Cardiac septum (tissue), 1 donor: ENCODE results near the gene ELL3. TPM values are rescaled to one million over a fixed set of nuclear protein-coding genes. Genes with fewer than 3 reads are reported as not detected.
A peak's percentile ranks its signal among the peaks of the same experiment; 100 is the strongest.
"Not testable (repeated sequence)": the region's sequence is repeated elsewhere in the genome, so short reads cannot be mapped to it uniquely, and the experiment has no call there.

Experiments used
- DNase-seq: peaks from one replicate; pipeline ENCODE4 v3.0.0-alpha.2; 2020; ENCODE audit warnings: low spot score
- intact Hi-C: fragments of 100-400 bp; cut with DNase I; formaldehyde crosslinking; loops from one replicate; pipeline ENCODE4 v1.14.0; 2022
- total RNA-seq: library from RNA; stranded (reverse); fragmentation: NEBNext Ultra II Directional; extraction: Animal tissue kit (Norgen Biotek cat#: 25700); gene quantifications from one replicate; pipeline ENCODE4 v1.2.1, GENCODE V29; 2021
- donor health status: DM: no; HTN: no; CAD: no.

ELL3 gene
- total RNA-seq, 1 donor from 2014 or later, result 2.2 TPM

DNA sequence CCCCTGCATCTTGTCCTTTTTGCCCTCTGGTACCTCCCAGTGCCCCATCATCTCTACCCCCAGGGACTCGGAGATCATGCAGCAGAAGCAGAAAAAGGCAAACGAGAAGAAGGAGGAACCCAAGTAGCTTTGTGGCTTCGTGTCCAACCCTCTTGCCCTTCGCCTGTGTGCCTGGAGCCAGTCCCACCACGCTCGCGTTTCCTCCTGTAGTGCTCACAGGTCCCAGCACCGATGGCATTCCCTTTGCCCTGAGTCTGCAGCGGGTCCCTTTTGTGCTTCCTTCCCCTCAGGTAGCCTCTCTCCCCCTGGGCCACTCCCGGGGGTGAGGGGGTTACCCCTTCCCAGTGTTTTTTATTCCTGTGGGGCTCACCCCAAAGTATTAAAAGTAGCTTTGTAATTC is 16.9 kb upstream of the ELL3 start:
- intact Hi-C loops, result no loop called here
- DNase-seq, result no peak

DNA sequence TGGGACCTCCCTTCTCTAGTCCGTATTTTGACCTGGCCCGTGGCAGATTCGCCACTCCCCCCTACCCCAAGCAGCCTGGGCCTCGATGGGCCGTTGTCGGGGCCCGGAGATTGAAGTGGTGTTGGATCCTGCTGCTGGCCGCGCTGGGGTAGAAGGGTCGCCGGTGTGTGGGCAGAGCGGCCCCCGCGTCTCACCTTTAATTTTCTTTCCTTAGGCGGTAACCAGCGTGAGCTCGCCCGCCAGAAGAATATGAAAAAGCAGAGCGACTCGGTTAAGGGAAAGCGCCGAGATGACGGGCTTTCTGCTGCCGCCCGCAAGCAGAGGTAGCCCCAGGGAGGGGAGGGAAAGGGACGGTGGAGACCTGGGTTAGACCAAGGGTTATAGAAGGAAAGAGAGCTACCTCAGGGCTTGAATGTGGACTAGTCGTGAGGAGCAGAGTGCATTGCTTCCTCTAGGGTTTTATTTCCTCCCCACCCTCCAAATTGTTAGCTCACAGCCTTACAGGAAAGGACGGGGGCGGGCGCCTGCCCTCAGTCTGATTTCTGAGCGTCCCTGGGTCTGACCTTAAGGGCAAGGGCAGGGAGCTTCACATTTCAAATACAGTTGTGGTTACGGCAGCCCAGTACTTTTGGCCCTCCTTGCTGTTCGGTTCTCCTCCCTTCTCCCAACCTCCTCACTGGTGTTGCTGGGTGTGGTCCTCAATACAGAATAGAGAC is 16.2 kb upstream of the ELL3 start:
- intact Hi-C loops, result no loop called here
- no peak for DNase-seq

GRCh38 chr15:43791993-43792760 is 15.4 kb upstream of the ELL3 start, which contains the start of gene SERF2:
Gene SERF2 (plus strand): TSS chr15:43792320. CDS start chr15:43792377, 57 bp downstream.
- DNase-seq, result peak; percentile 100
- intact Hi-C loops, result no loop called here

- intact Hi-C loops, result no loop called here
- no peak for DNase-seq
Observed at GRCh38 chr15:43789409-43789808, 12.6 kb upstream of the ELL3 start.

DNA sequence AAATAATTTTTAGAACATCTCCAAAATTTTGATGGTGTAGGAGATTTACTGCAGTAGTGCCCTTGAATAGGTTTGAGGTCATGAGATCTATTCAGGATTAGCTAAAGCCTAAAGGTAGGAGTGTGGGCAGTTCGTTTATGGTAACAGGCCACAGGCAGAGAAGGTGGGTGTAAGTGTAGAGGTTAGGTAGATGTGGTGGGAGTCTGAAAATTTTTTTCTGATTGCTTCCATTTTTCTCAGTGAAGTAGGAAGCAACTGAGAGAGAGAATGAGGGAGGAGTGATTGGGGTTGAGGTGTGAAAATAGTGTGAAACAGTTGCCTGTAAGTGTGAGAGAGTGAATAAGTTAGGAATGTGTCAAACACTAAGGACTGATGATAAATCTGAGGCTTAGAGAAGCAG is 2.2 kb upstream of the ELL3 start:
- intact Hi-C loops, result no loop called here
- no peak for DNase-seq

DNA sequence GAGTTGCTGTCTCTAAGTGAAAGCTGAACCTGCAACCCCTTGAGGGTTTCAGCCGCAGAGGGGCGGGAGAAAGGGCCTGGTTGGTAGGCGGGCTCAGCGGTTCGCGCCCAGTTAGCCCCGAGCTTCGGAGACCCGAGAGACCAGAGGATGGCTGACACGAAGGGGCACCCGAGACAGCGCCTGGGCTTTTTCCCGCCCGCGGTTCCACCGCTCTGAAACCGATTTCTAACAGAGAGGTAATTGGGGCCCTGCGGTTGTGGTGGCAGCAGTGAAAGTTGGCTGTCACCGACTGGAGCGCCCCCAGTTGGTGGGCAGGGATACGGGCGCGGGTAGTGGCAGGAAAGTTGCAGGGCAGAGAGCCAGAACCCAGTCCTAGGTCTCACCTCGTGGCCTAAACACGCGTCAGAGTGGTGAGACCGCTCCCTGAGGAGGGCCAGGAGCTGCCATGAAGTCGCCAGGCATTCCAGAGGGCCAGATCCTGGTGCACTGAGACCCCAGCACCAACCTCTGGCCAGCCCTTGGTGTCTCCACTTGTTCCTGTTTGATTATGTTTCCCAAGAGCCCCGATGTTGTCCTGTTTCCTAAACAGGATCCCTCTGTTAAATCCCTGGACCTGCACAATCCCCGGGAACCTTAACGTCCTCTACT is 625 bp upstream of the ELL3 start:
- peak; percentile 86 for DNase-seq
- intact Hi-C loops, result no loop called here

DNA sequence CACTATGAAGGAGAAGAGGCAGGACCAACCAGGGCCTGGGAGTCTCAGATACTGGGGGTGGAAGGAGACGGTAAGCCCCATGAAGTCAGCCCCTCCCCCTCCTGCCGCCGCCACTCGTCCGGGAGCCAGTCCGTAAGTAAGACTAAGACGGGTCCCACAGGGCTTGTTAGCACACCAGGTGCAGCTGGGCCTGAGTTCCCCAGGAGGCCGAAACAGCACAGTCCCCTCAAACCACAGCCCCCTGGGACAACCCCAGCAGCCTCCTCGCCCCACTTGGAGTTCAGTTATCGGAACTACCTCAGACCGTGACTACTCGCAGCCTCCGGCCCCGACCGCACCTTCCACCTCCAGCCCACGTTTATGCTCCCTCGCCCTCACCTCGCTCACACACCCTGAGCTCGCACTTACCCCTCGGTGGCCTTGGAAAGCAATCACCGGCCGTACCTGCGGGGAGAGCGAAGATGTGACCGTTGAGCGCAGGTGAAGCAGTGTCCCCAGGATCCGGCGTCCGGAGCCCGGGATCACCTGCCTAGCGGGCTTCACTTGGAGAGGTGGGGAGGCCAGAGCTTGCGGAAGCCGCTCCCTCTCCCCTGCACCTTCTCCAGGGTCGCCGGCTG is 557 bp downstream of the ELL3 start:
- intact Hi-C loops, result no loop called here
- no peak for DNase-seq

GRCh38 chr15:43775411-43775965 is 1.3 kb downstream of the ELL3 start:
- intact Hi-C loops, result no loop called here
- DNase-seq, result no peak

DNA sequence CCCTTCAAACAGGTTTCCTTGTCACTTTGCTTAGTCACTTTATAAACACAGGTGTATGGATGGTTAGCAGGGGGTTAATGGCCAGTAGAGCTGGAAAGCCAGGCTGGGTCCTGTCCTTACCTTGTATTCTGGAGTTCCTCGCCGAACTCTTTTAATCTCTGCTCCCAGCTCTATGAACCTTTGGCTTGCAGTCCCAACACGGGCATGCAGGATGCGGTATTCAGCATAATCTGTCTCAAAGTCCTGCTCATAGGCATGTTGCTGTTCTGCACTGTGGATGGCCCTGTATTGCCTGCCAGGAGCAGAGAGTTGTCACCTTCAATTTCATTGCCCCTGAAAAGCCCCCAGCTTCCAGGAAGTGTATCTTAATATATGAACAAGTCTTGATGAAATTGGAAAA is 2.7 kb downstream of the ELL3 start:
- intact Hi-C loops, result no loop called here
- no peak for DNase-seq

GRCh38 chr15:43772624-43773023 is 4.1 kb downstream of the ELL3 start:
- no peak for DNase-seq
- intact Hi-C loops, result no loop called here

DNA sequence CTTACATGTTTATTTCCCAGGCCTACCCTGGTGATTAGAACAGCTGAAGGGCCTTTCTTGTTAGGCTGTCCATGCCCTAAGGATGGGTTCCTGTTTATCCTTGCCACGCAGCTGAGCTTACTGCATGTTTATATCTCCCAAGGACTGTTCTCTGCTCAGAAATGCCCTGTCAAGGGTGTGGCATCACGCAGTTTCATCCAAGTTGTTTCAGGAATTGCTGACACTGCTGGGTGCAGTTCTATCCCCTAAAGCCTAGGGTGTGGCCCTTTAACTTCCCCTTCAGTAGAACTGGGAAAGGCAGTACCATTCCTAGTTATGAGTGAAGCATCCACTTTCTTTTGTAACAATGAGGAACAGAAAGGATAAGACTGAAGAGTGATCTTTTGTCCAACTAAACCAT is 5.0 kb downstream of the ELL3 start:
- no peak for DNase-seq
- intact Hi-C loops, result no loop called here

- intact Hi-C loops, result no loop called here
- no peak for DNase-seq
Observed at GRCh38 chr15:43769584-43770228, 7.1 kb downstream of the ELL3 start.

DNA sequence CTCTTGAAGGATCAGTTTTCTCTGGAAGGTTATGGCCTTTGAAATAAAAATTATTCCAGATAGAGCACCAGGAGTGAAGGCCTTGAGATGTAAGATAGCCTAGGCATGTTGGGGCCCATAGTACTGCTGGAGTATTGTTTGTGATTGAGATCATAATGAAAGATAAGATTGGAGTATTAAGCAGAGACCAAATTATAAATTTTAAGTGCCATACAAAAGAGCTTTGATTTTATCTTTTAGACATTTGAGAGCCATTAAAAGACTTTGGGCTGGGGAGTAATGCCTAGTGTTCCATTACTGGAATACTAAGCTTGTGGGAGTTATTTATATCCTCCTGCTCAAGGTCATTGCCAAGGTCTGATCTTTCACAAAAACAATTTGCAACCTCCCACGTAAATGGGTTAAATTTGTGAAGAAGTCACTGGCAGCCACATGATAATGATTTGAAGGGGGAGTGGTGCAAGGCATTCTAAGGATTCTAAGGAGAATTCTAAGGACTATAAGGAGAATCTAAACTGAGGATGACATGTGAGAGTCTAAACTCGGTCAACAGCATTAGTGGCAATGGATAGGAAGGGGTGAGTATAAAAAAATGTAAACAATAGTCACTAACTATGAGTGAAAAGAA is 12.8 kb downstream of the ELL3 start:
- intact Hi-C loops, result no loop called here
- no peak for DNase-seq

DNA sequence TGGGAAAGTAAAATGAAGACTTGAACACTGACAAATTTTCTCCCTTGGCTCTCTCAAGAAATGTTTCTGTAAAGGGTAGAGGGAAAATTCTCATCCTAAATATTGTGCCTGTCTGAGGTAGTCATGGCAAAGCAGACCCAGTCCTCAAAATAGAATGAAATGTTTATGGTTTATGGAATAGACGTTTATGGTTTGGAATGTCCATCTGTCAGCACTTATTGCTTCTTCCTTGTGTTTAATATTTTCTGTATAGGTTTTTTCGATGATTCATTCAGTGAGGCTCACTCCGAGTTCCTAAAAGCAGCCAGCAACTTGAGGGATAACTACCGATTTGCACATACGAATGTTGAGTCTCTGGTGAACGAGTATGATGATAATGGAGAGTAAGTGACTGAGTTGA is 13.9 kb downstream of the ELL3 start:
- DNase-seq, result no peak
- intact Hi-C loops, result no loop called here

DNA sequence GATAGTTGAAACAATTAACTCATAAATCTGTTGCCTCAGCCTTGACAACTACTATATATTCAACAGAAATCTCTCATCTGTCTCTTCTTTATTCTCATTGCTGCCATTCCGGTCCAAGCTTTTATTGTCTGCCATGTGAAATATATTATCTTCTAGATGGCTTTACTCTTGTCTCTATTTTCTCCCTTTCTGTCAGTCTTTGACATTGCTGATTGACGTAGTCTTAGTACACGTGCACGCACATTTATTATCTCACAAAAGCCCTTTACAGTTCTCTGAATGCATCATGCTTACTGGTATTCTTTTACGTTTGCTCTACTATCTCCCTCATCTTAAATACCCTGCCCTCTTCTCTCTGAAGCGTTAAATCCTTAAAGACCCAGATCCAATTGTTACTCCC is 24.9 kb downstream of the ELL3 start:
- no peak for DNase-seq
- intact Hi-C loops, result no loop called here

GRCh38 chr15:43749690-43750345 is 26.9 kb downstream of the ELL3 start:
- intact Hi-C loops, result no loop called here
- DNase-seq, result no peak

- intact Hi-C loops, result no loop called here
- no peak for DNase-seq
Observed at GRCh38 chr15:43748376-43748775, 28.4 kb downstream of the ELL3 start.

DNA sequence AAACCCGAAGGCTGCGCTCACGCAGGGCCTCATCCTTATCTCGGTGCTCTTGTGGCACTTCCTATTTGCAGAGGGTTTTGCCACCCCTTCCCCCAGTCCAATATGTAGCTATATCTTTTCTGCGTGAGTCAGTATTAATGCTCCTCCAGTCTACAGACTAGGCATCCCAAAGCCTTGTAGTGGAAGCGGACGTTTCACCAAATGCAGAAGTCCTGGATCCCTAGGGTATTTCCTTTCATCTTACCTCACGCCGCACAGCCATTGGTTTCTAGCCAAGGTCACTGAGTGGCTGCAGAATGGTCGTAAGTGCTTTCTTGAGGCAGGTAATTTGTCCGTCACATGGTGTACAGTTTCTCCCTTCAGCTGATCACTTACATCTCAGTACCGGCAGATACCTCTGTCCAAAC is 29.9 kb downstream of the ELL3 start:
- intact Hi-C loops, DNase-seq: not testable (repeated sequence)
